ENCODE results near the gene GFRA1.

- TF ChIP-seq POLR2A (IDR thresholded peaks at IDR 0.05; ENCODE audit: extremely low read depth, insufficient read length), result no peak
- TF ChIP-seq CTCF (IDR thresholded peaks at IDR 0.05; ENCODE audit: low read depth, low read length), result no peak
- TF ChIP-seq MAX (IDR thresholded peaks at IDR 0.05; ENCODE audit: low read depth, low read length), result no peak
- TF ChIP-seq MYC (IDR thresholded peaks at IDR 0.05; ENCODE audit: low read depth, low read length), result no peak
Observed at GRCh38 chr10:116286626-116287200, 13.7 kb upstream of the GFRA1 start.

Data from NB4 (cell line).